ENCODE measurements around the gene CIAO2B. TPM values are rescaled to one million over a fixed set of nuclear protein-coding genes. Genes with fewer than 3 reads are reported as not detected.

CIAO2B gene
- total and polyA plus RNA-seq, 2 experiments from 2014 or later: 111 to 182 TPM

GRCh38 chr16:66911112-66911511, 23.1 kb downstream of the CIAO2B start:
- in situ Hi-C loops (cut with MboI): no loop called here
- no peaks in the 10 kb centered on the region for H3K9me2 ChIP-seq (ENCODE audit: insufficient read depth)
- H3K4me3 ChIP-seq: no peak overlapping the region
- no peak overlapping the region for H2AFZ ChIP-seq
- no peak for TF ChIP-seq EZH2phosphoT487 (IDR thresholded peaks at IDR 0.05; ENCODE audit: insufficient read depth, low read depth)
- TF ChIP-seq EZH2 (IDR thresholded peaks at IDR 0.05; ENCODE audit: insufficient read depth, poor library complexity, severe bottlenecking): no peak
- H3F3A ChIP-seq (ENCODE audit: insufficient read depth): no peaks in the 10 kb centered on the region
- H3K36me3 ChIP-seq (ENCODE audit: low read depth): no peaks in the 10 kb centered on the region
- peak; percentile 43 for DNase-seq
- 75% methylated on average over 5 of the region's 5 CpGs for WGBS, 2 experiments (ENCODE audit: low coverage in 1 of 2, low lambda C conversion rate in 2 of 2, missing lambda C conversion rate in 2 of 2)
- no peak overlapping the region for H3K4me2 ChIP-seq (ENCODE audit: unreplicated experiment)
- H3K9ac ChIP-seq: no peak overlapping the region
- no peak overlapping the region for H3K27ac ChIP-seq
- H3K27me3 ChIP-seq (replicated peaks; ENCODE audit: insufficient read depth): peaks cover 5% of the 10 kb centered on the region; the same call in 1 of the 2 replicates
- H3K79me2 ChIP-seq (ENCODE audit: insufficient read depth): no peaks in the 10 kb centered on the region
- no peaks in the 10 kb centered on the region for H3K9me3 ChIP-seq (ENCODE audit: low read depth)
- no peaks in the 10 kb centered on the region for H3K4me1 ChIP-seq (ENCODE audit: insufficient read depth)
- no peaks in the 10 kb centered on the region for H4K20me1 ChIP-seq (ENCODE audit: insufficient read depth)

DNA sequence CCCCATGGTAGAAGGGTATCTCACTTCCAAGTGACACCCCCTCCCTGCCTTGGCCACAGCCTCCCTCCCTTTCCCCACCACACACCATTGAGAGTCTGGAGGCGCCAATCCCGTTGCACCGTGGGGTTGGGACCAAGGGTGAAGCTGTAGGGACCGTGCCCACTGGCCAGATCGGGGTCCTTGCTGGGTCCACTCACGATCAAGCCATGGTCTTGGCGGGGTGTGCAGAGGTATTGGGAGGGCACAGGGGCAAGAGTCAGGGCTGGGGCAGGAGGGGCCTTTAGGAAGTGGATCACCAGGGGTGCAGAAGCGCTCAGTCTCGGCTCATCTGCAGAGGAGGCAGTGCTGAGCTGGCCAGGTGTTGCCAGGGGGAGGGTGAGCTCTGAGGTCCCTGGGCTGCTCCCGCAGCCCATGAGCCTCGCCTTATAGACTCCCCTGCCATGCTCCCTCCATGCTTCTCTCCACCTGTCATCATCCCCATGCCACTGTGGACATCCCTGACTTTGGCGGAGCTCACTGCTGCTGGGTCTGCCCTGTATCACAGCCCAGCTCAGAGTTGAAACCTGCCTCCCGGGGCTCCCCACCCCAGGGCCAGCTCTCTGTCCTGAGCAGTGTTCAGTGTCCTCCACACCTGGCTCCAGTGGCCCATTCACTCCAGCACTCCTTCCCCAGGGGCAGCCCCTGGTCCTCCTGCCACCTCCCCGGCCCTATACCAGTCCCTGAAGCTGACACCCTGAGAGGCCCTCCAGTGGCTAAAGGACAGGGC, 23.8 kb downstream of the CIAO2B start:
- no peaks in the 10 kb centered on the region for H3K27me3 ChIP-seq (replicated peaks; ENCODE audit: insufficient read depth)
- in situ Hi-C loops (cut with MboI): no loop called here
- no peak overlapping the region for H2AFZ ChIP-seq
- no peaks in the 10 kb centered on the region for H3K79me2 ChIP-seq (ENCODE audit: insufficient read depth)
- H3K27ac ChIP-seq: no peak overlapping the region
- no peaks in the 10 kb centered on the region for H3F3A ChIP-seq (ENCODE audit: insufficient read depth)
- no peaks in the 10 kb centered on the region for H3K4me1 ChIP-seq (ENCODE audit: insufficient read depth)
- no peak overlapping the region for H3K9ac ChIP-seq
- TF ChIP-seq EZH2phosphoT487 (IDR thresholded peaks at IDR 0.05; ENCODE audit: insufficient read depth, low read depth): no peak
- no peak for TF ChIP-seq EZH2 (IDR thresholded peaks at IDR 0.05; ENCODE audit: insufficient read depth, poor library complexity, severe bottlenecking)
- H3K9me3 ChIP-seq (ENCODE audit: low read depth): no peaks in the 10 kb centered on the region
- no peak overlapping the region for H3K4me2 ChIP-seq (ENCODE audit: unreplicated experiment)
- no peaks in the 10 kb centered on the region for H3K9me2 ChIP-seq (ENCODE audit: insufficient read depth)
- H4K20me1 ChIP-seq (ENCODE audit: insufficient read depth): no peaks in the 10 kb centered on the region
- no peak overlapping the region for H3K4me3 ChIP-seq
- H3K36me3 ChIP-seq (ENCODE audit: low read depth): no peaks in the 10 kb centered on the region
- WGBS, 2 experiments (ENCODE audit: low coverage in 1 of 2, low lambda C conversion rate in 2 of 2, missing lambda C conversion rate in 2 of 2): 75 to 76% methylated on average over 13 to 14 of the region's 14 CpGs
- DNase-seq: no peak

- no peak for DNase-seq
- H3K9me2 ChIP-seq (ENCODE audit: insufficient read depth): no peaks in the 10 kb centered on the region
These were observed 25.2 kb downstream of the CIAO2B start for GRCh38 chr16:66908762-66909559.

DNA sequence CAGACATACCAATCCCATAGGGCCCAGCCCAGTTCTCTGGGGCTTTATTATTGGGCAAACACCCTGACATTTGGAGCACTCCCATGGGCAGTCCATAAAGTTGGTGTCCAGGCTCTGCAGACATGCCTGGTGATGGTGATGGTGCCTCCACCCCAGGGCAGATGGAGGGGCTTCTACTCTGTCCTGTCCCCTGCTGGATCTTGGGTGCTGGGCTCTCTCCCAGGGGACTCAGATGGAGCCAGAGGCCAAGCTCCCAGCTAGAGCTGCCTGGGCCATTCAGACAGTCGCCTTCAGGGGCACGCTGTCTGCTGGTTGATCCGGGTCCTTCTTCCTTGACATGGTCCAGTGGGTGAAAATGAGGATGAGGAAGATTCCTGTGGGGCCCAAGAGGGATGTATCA, 26.1 kb downstream of the CIAO2B start:
- no peak overlapping the region for H3K4me3 ChIP-seq
- no peak overlapping the region for H3K4me2 ChIP-seq (ENCODE audit: unreplicated experiment)
- H3K36me3 ChIP-seq (ENCODE audit: low read depth): no peaks in the 10 kb centered on the region
- no peak overlapping the region for H3K27ac ChIP-seq
- WGBS, 2 experiments (ENCODE audit: low coverage in 1 of 2, low lambda C conversion rate in 2 of 2, missing lambda C conversion rate in 2 of 2): 67 to 90% methylated on average over 3 of the region's 3 CpGs
- H3K9me2 ChIP-seq (ENCODE audit: insufficient read depth): no peaks in the 10 kb centered on the region
- in situ Hi-C loops (cut with MboI): no loop called here
- TF ChIP-seq EZH2 (IDR thresholded peaks at IDR 0.05; ENCODE audit: insufficient read depth, poor library complexity, severe bottlenecking) (no peak), EZH2phosphoT487 (IDR thresholded peaks at IDR 0.05; ENCODE audit: insufficient read depth, low read depth) (no peak)
- no peak overlapping the region for H2AFZ ChIP-seq
- no peak for DNase-seq
- H3K9ac ChIP-seq: no peak overlapping the region
- H3K79me2 ChIP-seq (ENCODE audit: insufficient read depth): no peaks in the 10 kb centered on the region
- H3F3A ChIP-seq (ENCODE audit: insufficient read depth): no peaks in the 10 kb centered on the region
- H3K9me3 ChIP-seq (ENCODE audit: low read depth): no peaks in the 10 kb centered on the region
- no peaks in the 10 kb centered on the region for H3K27me3 ChIP-seq (replicated peaks; ENCODE audit: insufficient read depth)
- H3K4me1 ChIP-seq (ENCODE audit: insufficient read depth): no peaks in the 10 kb centered on the region
- no peaks in the 10 kb centered on the region for H4K20me1 ChIP-seq (ENCODE audit: insufficient read depth)

More at GRCh38 chr16:66908762-66909559, 25.2 kb downstream of the CIAO2B start:
- H3K4me3 ChIP-seq: no peak overlapping the region
- no peak overlapping the region for H3K4me2 ChIP-seq (ENCODE audit: unreplicated experiment)
- H2AFZ ChIP-seq: no peak overlapping the region
- no peaks in the 10 kb centered on the region for H3K79me2 ChIP-seq (ENCODE audit: insufficient read depth)
- no peak overlapping the region for H3K9ac ChIP-seq
- 87% methylated on average over 14 of the region's 14 CpGs for WGBS, 2 experiments (ENCODE audit: low coverage in 1 of 2, low lambda C conversion rate in 2 of 2, missing lambda C conversion rate in 2 of 2)
- no peaks in the 10 kb centered on the region for H3F3A ChIP-seq (ENCODE audit: insufficient read depth)
- in situ Hi-C loops (cut with MboI): no loop called here
- no peak overlapping the region for H3K27ac ChIP-seq
- H3K27me3 ChIP-seq (replicated peaks; ENCODE audit: insufficient read depth): no peaks in the 10 kb centered on the region
- H4K20me1 ChIP-seq (ENCODE audit: insufficient read depth): no peaks in the 10 kb centered on the region
- TF ChIP-seq EZH2 (IDR thresholded peaks at IDR 0.05; ENCODE audit: insufficient read depth, poor library complexity, severe bottlenecking) (no peak), EZH2phosphoT487 (IDR thresholded peaks at IDR 0.05; ENCODE audit: insufficient read depth, low read depth) (no peak)
- H3K36me3 ChIP-seq (ENCODE audit: low read depth): no peaks in the 10 kb centered on the region
- no peaks in the 10 kb centered on the region for H3K9me3 ChIP-seq (ENCODE audit: low read depth)
- no peaks in the 10 kb centered on the region for H3K4me1 ChIP-seq (ENCODE audit: insufficient read depth)
